IPS-15b (cell line): ENCODE results near the gene DGLUCY.
"Not testable (repeated sequence)": the region's sequence is repeated elsewhere in the genome, so short reads cannot be mapped to it uniquely, and the experiment has no call there.

Source experiments
- H3K27me3 ChIP-seq: one replicate; pipeline ENCODE4 v1.6.1; 2013; ENCODE audit warnings: low read length; ENCODE audit not compliant: control insufficient read depth, insufficient read depth
- H3K36me3 ChIP-seq: one replicate; pipeline ENCODE4 v1.6.1; 2013; ENCODE audit warnings: low read length; ENCODE audit not compliant: control insufficient read depth, insufficient read depth
- H3K4me1 ChIP-seq: one replicate; pipeline ENCODE4 v1.6.1; 2013; ENCODE audit warnings: mild to moderate bottlenecking, low read length; ENCODE audit not compliant: control insufficient read depth, insufficient read depth
- H3K4me3 ChIP-seq: one replicate; pipeline ENCODE4 v1.5.1; 2013; ENCODE audit warnings: low read depth, low read length
- H3K9ac ChIP-seq: one replicate; pipeline ENCODE4 v1.6.1; 2013; ENCODE audit warnings: low read depth, mild to moderate bottlenecking, low read length
- H3K9me3 ChIP-seq: one replicate; pipeline ENCODE4 v1.6.1; 2013; ENCODE audit warnings: mild to moderate bottlenecking, low read length; ENCODE audit not compliant: control insufficient read depth, insufficient read depth

The DGLUCY gene

GRCh38 chr14:91089958-91090535, 23.8 kb upstream of the DGLUCY start:
- no peaks in the 10 kb centered on the region for H3K27me3 ChIP-seq
- H3K36me3 ChIP-seq = no peaks in the 10 kb centered on the region
- H3K9ac ChIP-seq = no peak overlapping the region
- H3K9me3 ChIP-seq = no peaks in the 10 kb centered on the region
- no peak overlapping the region for H3K4me3 ChIP-seq
- H3K4me1 ChIP-seq = no peaks in the 10 kb centered on the region

DNA sequence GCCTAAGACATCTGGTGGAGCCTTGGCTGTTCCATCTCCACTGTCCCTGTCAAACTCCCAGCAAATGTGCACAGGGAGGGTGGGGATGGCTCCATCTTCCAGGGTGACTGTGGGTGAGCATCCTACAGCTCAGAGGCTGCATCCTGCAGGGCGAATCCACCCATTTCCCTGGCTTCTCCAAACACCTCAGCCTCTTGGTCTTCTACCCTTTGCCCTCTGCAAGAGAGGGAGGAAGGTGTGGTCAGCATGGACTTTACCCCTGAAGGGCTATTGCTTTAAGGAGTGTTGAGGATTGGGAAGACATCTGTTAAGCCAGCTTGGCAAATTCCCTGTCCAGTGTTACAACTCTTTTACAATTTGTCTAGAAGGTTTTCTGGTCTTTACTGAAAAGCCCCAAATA, 23.1 kb upstream of the DGLUCY start:
- Histone ChIP-seq H3K27me3 (no peaks in the 10 kb centered on the region), H3K4me1 (no peaks in the 10 kb centered on the region), H3K9me3 (no peaks in the 10 kb centered on the region), H3K4me3 (no peak overlapping the region), H3K9ac (no peak overlapping the region), H3K36me3 (no peaks in the 10 kb centered on the region)

DNA sequence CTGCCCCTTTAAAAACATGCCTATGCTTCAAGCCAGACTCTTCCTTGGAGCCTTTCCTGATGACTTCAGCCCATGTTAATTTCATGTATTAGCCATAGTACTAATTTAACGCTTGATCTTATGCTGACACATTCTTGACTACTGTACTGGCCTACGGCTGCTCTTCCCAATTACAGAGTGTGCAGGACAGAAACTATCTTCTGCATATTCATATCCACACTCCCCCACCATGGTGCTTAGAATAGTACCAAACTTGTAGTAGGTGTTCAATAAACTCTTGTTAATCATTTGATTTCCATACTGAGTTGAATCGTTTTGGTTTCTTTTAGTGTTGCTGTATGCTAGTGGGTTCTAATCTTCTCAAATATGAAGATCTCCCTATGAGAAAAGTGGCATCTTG, 21.8 kb upstream of the DGLUCY start:
- H3K4me1 ChIP-seq = no peaks in the 10 kb centered on the region
- no peaks in the 10 kb centered on the region for H3K36me3 ChIP-seq
- H3K9me3 ChIP-seq = no peaks in the 10 kb centered on the region
- no peak overlapping the region for H3K9ac ChIP-seq
- no peak overlapping the region for H3K4me3 ChIP-seq
- H3K27me3 ChIP-seq = no peaks in the 10 kb centered on the region

DNA sequence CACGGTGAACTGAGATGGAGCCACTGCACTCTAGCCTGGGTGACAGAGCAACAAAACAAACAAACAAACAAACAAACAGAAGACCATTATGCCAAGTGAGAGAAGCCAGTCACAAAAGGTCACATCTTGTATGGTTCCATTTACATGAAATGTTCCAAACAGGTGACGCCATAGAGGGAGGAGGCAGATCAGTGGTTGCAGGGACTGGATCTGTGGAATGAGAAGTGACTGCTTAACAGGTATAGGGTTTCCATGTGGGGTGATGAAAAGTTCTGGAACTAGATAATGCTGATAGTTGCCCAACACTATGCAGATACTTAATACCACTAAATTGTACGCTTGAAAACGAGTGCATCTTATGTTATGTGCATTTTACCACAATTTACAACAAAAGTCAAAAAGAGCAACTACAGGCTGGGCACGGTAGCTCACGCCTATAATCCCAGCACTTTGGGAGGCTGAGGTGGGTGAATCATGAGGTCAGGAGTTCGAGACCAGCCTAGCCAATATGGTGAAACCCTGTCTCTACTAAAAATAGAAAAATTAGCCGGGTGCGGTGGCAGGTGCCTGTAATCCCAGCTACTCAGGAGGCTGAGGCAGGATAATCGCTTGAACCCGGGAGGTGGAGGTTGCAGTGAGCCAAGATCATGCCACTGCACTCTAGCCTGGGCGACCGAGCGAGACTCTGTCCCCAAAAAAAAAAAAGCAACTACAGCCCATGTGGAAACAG, 20.0 kb upstream of the DGLUCY start:
- H3K9me3 ChIP-seq, H3K27me3 ChIP-seq, H3K36me3 ChIP-seq, H3K4me3 ChIP-seq, H3K4me1 ChIP-seq, H3K9ac ChIP-seq: not testable (repeated sequence)

- Histone ChIP-seq H3K9me3 (no peaks in the 10 kb centered on the region), H3K4me3 (no peak overlapping the region), H3K9ac (no peak overlapping the region), H3K36me3 (no peaks in the 10 kb centered on the region), H3K4me1 (no peaks in the 10 kb centered on the region), H3K27me3 (no peaks in the 10 kb centered on the region)
Observed at GRCh38 chr14:91094772-91095171, 19.1 kb upstream of the DGLUCY start.

DNA sequence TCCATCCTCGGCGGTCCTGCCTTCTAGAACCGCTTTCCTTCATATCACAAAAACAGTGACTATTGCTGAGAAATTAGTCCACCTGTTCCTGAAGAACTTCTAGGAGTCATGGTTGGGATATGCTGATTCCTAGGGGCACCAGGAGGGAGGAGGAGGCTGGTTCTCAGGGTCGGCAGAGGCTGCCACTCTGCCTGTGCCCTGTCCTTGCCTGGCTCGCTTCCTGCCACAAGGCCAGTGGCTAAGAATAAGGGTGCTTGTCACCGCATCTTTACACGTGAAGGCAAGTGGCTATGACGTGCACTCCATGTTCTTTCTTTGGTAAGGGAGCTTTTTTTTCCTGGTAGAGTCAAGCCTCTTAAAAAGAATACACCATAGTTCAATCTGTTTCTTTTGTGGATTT, 18.7 kb upstream of the DGLUCY start:
- H3K27me3 ChIP-seq = no peaks in the 10 kb centered on the region
- H3K4me3 ChIP-seq = no peak overlapping the region
- no peaks in the 10 kb centered on the region for H3K9me3 ChIP-seq
- no peaks in the 10 kb centered on the region for H3K36me3 ChIP-seq
- H3K9ac ChIP-seq = no peak overlapping the region
- H3K4me1 ChIP-seq = no peaks in the 10 kb centered on the region

- not testable (repeated sequence) for H3K4me1 ChIP-seq, H3K27me3 ChIP-seq, H3K9me3 ChIP-seq, H3K9ac ChIP-seq, H3K4me3 ChIP-seq, H3K36me3 ChIP-seq
Observed at GRCh38 chr14:91097657-91098056, 16.2 kb upstream of the DGLUCY start.

- Histone ChIP-seq H3K4me1 (no peaks in the 10 kb centered on the region), H3K9ac (no peak overlapping the region), H3K4me3 (no peak overlapping the region), H3K9me3 (no peaks in the 10 kb centered on the region), H3K27me3 (no peaks in the 10 kb centered on the region), H3K36me3 (no peaks in the 10 kb centered on the region)
Observed at GRCh38 chr14:91098591-91098990, 15.3 kb upstream of the DGLUCY start.

DNA sequence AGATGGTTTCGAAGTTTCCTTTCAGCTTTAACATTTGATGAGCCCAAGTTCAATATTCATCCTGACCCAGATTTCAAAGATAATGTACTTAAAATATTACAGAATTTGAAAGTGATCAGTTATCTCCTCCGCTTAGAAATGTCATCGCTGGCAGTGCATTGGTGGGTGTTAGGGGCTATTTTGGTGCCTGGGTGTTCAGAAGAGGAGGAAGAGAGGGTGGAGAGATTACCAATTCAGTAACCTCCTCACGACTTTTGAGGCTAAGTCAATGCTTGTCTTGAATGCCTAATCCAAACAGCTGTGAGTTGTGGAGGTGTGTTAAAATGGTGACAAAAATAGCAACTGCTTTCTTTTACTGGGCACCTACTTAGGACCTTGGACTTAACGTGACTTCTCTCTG, 13.8 kb upstream of the DGLUCY start:
- Histone ChIP-seq H3K27me3 (no peaks in the 10 kb centered on the region), H3K9ac (no peak overlapping the region), H3K9me3 (no peaks in the 10 kb centered on the region), H3K4me3 (no peak overlapping the region), H3K36me3 (no peaks in the 10 kb centered on the region), H3K4me1 (peaks cover 4% of the 10 kb centered on the region)

DNA sequence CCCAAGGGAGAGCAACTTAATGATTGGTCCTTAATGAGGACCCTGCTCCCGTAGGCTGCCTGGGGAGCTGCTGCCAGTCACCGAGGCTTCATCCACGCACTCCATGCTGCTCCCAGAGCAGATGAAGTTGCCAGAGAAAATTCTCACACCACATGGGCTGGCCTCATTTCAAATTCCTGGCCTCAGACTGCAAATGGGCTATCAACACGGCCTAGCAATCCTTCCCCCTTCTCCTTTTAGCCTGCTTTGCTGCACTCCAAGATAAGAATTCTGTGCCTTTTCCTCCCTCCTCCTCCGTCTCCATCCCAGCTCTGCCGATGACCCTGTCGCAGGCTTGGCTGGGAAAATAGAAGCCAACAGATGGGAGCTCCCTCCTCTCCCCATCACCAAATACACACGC, 10.8 kb upstream of the DGLUCY start:
- Histone ChIP-seq H3K36me3 (no peaks in the 10 kb centered on the region), H3K4me3 (no peak overlapping the region), H3K27me3 (no peaks in the 10 kb centered on the region), H3K9me3 (no peaks in the 10 kb centered on the region), H3K9ac (no peak overlapping the region), H3K4me1 (peaks cover 4% of the 10 kb centered on the region)

DNA sequence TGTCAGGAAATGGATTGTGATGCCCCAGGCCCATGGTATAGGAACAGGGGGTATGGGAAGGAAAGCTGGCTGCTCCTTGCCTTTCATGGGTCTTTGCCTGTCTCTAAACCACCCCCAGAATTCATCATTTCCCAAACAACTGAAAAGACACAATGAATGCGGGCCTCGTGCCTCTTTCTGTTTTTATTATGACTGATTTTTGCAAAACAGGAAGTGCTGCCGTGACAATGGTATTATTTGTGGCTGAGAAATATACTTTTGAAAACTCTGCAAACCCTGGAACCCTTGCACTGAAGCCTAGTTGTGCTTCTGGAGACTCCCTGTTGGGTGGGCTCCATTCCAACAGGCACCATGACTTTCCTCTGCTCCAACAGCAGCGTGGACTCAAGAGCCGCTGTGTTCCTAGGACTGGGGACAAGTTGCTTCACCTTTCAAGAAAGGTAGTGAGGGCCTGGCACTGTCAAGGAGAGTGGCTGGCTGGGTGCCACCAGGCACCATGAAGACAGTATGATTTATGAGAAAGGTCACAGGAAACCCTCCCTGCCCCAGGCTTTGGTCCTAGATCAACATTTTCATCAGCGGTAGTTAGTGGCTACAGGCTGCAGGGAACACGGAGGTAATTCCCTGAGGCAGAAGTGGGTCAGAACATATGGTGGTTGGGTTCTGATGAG, 4.8 kb upstream of the DGLUCY start:
- Histone ChIP-seq H3K9me3 (no peaks in the 10 kb centered on the region), H3K27me3 (no peaks in the 10 kb centered on the region), H3K4me1 (peaks cover 9% of the 10 kb centered on the region), H3K36me3 (no peaks in the 10 kb centered on the region), H3K9ac (no peak overlapping the region), H3K4me3 (no peak overlapping the region)

GRCh38 chr14:91111443-91111842, 2.4 kb upstream of the DGLUCY start:
- H3K4me1 ChIP-seq = peaks cover 12% of the 10 kb centered on the region
- H3K27me3 ChIP-seq = no peaks in the 10 kb centered on the region
- no peak overlapping the region for H3K9ac ChIP-seq
- no peaks in the 10 kb centered on the region for H3K36me3 ChIP-seq
- no peak overlapping the region for H3K4me3 ChIP-seq
- no peaks in the 10 kb centered on the region for H3K9me3 ChIP-seq
